Measurements from ENCODE around the gene MOXD1. TPM values are rescaled to one million over a fixed set of nuclear protein-coding genes. Genes with fewer than 3 reads are reported as not detected.
"Not testable (repeated sequence)": the region's sequence is repeated elsewhere in the genome, so short reads cannot be mapped to it uniquely, and the experiment has no call there.

MOXD1 gene
- total RNA-seq, 1 donor from 2014 or later: 2.2 TPM

GRCh38 chr6:132354517-132355167 is 46.6 kb downstream of the MOXD1 start:
- no peak for DNase-seq (ENCODE audit: low spot score)

DNA sequence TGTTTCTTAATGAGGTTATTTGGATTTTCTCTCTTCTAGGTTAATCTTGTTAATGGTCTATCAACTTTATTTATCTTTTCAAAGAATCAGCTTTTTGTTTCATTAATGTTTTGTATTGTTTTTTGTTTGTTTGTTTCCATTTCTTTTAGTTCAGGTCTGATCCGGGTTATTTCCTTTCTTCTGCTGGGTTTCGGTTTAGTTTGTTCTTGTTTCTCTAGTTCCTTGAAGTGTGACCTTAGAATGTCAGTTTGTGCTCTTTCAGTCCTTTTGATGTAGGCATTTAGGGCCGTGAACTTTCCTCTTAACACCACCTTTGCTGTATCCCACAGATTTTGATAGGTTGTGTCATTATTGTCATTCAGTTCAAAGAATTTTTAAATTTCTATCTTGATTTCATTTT is 49.3 kb downstream of the MOXD1 start:
- not testable (repeated sequence) for DNase-seq (ENCODE audit: low spot score)

DNA sequence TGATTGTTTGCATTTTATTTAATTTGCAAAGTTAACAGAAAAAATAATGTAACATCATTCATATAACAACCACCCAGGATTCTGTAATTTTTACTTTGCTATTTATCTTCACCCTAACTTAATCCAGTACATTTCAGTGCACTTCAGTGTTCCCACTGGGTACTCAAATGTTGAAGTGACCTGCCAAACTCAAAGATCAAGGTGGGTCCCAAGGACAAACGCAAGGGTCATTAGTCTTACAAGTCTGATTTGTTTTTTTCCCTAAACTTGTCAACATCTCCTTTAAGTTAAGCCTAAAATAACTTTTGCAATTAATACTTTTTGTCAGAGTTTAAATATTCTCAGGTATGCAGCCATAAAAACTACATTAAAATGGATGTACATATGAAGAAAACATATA is 53.0 kb downstream of the MOXD1 start:
- DNase-seq (ENCODE audit: low spot score): no peak

GRCh38 chr6:132344811-132345210 is 56.5 kb downstream of the MOXD1 start:
- DNase-seq (ENCODE audit: low spot score): no peak

DNA sequence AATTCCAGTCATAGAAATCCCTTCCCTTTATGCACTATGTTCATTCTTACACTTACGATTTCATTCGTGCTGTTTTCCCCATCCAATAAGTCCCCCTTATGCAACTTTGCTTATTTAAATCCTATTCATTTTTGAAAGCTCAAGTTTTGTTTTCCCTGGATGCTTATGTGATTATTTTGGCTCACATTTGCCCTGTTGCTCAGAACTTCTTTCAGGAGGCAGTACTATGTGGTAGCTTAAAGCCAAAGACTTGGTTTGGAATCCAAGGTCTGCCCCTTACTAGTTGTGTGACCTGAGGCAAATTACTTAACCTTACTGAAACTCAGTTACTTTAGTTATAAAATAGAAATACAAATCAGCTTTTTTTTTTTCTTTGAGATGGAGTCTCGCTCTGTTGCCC is 59.6 kb downstream of the MOXD1 start:
- DNase-seq (ENCODE audit: low spot score): no peak

DNA sequence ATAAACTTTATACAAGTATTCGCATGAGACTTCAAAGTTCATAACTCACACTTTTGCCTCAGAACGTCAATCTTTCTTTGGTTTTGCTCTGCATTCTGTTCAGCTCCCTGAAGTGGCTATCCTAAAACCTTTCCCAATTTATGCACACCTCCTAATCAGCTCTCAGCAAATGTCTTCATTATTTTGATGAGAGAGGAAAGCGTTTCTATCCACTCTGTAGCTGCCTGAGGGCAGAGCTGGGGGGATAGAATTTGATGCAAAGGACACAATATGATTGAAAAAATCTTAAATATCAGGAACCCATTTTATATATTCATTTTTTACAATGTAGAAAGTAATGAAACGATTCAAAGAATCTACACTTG is 66.8 kb downstream of the MOXD1 start:
- no peak for DNase-seq (ENCODE audit: low spot score)

DNA sequence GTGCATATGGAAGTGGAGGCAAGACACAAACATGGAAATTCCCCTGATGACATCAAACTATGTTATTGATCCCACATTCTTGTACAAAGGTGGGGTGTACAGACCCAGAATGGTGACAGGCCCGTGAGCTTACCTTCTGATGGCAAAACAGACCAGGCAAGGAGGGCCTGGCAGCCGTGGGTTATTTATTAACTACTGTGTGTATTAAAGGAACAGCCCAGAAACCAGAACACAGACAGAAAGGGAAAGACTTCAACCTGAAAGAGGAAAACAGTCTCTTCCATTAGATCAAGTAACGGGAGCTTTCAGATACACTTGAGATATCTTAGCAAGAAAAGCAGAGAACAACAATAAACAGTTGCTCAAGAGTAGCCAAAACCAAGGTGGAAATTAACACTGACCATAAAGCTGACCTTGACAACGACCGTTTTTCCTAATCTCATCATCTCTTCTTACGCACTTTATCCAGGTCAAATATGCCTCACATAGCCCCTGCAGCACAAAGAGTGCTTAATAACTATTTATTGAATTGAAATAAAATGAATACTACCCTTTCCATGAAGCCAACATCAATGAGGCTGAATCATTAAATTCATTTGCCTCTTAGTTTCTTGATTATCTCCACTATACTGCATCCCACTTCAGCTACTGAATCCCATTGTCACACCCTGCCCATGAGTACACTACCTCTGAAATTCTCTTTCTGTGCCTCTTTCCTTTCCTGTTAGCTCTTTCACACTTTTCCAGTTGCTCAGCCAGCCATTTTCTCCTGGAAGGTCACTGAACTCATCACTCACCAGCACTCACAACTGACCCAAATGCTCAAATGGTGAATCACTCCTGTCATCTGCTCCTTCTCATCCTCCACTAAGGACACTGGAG is 67.4 kb downstream of the MOXD1 start:
- DNase-seq (ENCODE audit: low spot score): no peak

DNA sequence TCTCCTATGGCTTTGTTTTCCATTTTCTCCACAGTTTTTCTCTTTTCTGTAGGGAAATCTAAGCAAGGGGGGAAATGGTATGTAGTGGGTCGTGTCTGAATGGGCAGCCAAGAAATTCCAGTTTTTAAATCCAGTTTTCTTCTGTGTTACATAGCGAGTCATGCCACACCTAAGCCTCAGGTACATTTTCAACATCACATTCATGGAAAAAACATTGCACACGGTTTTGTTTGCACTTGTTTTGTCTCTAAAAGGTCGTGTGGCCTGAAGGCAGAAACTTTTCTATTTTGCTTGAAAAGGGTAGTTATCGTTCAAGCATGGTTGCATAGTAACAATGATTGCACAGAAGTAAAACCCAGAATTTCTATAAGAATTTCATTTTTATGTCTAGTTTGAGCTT is 70.5 kb downstream of the MOXD1 start:
- no peak for DNase-seq (ENCODE audit: low spot score)

GRCh38 chr6:132322398-132322797 is 78.9 kb downstream of the MOXD1 start:
- no peak for DNase-seq (ENCODE audit: low spot score)

GRCh38 chr6:132320007-132320406 is 81.3 kb downstream of the MOXD1 start:
- DNase-seq (ENCODE audit: low spot score): no peak

- no peak for DNase-seq (ENCODE audit: low spot score)
These were observed 84.3 kb downstream of the MOXD1 start for GRCh38 chr6:132316970-132317369.

GRCh38 chr6:132314432-132314831 is 86.8 kb downstream of the MOXD1 start:
- no peak for DNase-seq (ENCODE audit: low spot score)

DNA sequence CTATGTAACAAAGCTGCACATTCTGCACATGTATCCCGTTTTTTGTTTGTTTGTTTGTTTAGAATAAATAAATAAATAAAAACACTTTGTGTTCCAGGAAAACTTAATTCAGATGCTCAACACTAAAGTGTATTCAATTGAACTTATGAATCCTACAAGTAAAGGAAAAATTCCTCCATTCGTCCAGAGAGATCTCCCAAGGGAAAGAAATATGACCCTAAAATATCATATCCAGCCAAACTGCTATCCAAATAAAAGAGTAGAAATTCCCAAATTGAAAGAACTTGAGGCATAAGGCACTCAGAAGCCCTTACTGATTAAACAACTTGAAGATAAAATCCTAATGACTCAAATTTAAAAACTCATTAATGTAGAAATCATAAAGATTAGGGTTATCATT is 90.4 kb downstream of the MOXD1 start:
- no peak for DNase-seq (ENCODE audit: low spot score)

DNA sequence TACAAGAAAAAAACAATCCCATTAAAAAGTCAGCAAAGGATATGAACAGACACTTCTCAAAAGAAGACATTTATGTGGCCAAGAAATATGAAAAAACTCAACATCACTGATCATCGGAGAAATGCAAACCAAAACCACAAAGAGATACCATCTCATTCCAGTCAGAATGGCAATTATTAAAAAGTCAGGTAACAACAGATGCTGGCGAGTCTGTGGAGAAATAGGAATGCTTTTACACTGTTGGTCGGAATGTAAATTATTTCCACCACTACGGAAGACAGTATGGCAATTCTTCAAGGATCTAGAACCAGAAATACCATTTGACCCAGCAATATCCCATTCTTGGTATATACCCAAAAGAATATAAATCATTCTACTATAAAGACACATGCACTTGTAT is 91.1 kb downstream of the MOXD1 start:
- not testable (repeated sequence) for DNase-seq (ENCODE audit: low spot score)

DNA sequence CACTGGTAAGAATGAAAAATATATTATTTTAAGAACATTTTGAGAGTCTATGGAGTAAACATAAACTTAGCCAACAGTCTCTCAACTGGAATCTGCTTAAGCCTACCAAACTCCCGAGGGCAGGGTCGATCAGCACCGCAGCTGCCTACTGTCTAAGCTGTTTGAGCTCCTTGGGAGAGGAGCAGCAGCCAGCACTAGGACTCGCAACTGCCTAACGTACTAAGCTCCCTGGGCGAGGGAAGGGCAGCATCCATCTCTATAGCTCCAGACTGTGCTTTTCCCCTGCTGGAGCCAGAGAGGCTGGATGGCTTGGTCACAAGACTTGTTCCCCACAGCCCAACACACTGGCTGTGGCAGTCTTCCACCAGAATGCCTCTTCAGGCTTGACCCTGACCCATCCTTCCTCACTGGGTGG is 96.4 kb downstream of the MOXD1 start:
- DNase-seq (ENCODE audit: low spot score): no peak

GRCh38 chr6:132300323-132300949 is 100.8 kb downstream of the MOXD1 start:
- DNase-seq (ENCODE audit: low spot score): no peak

DNA sequence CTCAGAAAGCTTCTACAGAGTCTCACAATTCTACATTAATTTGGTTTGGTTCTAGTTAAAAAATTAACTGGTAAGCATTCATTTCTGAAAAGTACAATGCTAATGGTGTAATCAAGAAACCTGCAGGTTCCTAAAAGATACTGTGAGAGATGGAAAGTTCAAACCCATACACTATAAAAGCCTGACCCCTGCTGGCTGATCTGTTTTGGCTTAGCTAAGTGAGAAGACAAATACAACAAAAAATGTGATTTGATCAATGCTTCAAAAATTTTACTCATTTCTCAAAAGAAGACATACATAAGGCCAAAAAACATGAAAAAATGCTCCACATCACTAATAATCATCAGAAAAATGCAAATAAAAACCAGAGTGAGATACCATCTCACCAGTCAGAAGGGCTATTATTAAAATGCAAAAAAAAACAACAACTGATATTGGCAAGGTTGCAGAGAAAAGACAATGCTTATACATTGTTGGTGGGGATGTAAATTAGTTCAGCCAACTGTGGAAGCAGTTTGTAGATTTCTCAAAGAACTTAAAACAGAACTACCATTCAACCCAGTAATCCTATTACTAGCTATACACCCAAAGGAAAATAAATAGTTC is 102.8 kb downstream of the MOXD1 start:
- DNase-seq (ENCODE audit: low spot score): no peak

DNA sequence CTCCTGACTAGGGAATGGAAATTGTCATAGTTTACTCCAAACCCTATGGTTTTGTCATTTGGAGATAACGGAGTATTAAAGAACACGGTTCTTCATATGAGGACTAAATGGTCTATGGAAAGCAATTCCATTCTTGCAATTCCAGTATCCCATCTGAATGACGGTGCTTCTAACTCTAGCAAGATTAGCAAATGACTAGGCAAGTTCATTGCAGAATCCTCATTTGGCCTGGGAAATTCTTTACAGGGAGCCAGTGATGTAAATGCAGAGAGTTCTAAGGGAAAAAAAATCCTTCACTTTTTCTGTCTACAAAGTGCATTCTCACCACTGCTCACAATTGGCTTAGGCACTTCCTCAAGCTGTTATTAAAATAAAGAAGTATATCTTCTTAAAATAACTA is 111.5 kb downstream of the MOXD1 start:
- DNase-seq (ENCODE audit: low spot score): no peak

DNA sequence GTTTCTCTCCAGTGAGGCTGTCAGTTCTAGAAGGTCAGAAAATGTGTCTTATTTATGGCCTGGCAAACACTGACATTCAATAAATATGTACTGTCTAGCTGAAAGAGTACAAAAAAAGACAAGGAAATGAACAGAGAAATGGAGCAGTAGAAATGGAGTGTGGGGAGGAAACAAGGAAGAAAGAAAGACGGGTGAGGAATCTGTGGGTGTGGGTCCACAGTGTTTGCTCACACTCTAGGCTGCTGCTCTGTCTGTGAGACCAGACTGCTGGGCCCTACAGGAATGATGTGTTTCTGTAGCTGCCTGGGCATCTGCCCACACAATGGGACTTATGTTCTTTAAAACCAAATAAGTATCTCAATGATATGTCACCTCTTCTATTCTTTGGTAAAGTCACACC is 114.2 kb downstream of the MOXD1 start:
- no peak for DNase-seq (ENCODE audit: low spot score)

GRCh38 chr6:132286298-132287019 is 114.8 kb downstream of the MOXD1 start:
- DNase-seq (ENCODE audit: low spot score): no peak
